HUES64 (cell line): ENCODE measurements around the gene RBP3.

Experiments
- H3K27ac ChIP-seq: 2 replicates; pipeline ENCODE4 v1.7.0; 2013; ENCODE audit warnings: low read depth, low read length, inconsistent platforms
- H3K27me3 ChIP-seq: 2 replicates; pipeline ENCODE4 v1.6.1; 2013; ENCODE audit warnings: mild to moderate bottlenecking, low read length; ENCODE audit not compliant: insufficient read depth
- H3K36me3 ChIP-seq: 2 replicates; pipeline ENCODE4 v1.6.1; 2013; ENCODE audit warnings: mild to moderate bottlenecking, low read length; ENCODE audit not compliant: insufficient read depth
- H3K4me1 ChIP-seq: 2 replicates; pipeline ENCODE4 v1.6.1; 2013; ENCODE audit warnings: mild to moderate bottlenecking, low read length, moderate library complexity; ENCODE audit not compliant: insufficient read depth
- H3K4me3 ChIP-seq: 2 replicates; pipeline ENCODE4 v1.5.1; 2013; ENCODE audit warnings: mild to moderate bottlenecking, low read length, moderate library complexity
- H3K9ac ChIP-seq: 2 replicates; pipeline ENCODE4 v1.6.1; 2013; ENCODE audit warnings: mild to moderate bottlenecking, low read depth, low read length
- H3K9me3 ChIP-seq: 2 replicates; pipeline ENCODE4 v1.6.1; 2013; ENCODE audit warnings: low read depth, low read length; ENCODE audit not compliant: insufficient read depth
- WGBS: fragments of 150-250, 120-280 bp; methylation state at CpG from one replicate; pipeline ENCODE4 v1.1.7; 2013; ENCODE audit warnings: missing lambda C conversion rate; 5-methylcytosine and 5-hydroxymethylcytosine counted together

Gene RBP3

DNA sequence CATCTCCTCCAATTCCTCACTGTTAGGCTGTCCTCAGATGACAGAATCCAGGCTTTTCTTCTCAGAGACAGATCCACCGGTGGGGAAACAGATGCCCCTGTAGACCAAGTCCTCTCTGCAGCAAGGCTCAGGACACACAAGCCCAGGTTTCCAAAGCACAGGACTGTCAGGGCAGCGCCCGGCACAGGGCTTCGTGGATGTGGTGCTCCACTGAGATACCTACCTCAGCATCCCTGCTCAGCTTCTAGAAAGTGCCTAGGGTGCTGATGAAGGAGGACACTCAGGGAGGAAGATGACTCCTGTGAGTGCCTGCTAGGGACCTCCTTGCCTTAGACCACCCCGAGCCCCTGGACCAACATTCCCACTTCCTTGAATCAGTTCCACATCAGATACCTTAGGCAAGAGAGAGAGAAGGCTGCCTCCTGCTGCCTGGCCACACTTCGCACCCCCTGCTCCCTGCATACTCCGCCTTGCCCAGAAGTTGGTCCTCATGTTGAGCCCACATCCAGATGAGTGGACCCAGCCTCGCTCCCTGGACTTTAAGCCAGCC, 8.9 kb upstream of the RBP3 start:
- Histone ChIP-seq H3K27ac (no peak overlapping the region), H3K27me3 (0 out of 2 replicates have a peak, but pooled peaks cover 6% of the 10 kb centered on the region), H3K4me3 (no peak overlapping the region), H3K36me3 (no peaks in the 10 kb centered on the region), H3K9me3 (no peaks in the 10 kb centered on the region), H3K4me1 (peaks cover 12% of the 10 kb centered on the region; the same call in 1 of the 2 replicates), H3K9ac (no peak overlapping the region)
- 93% methylated on average over 8 of the region's 8 CpGs for WGBS

- Histone ChIP-seq H3K9me3 (no peaks in the 10 kb centered on the region), H3K36me3 (no peaks in the 10 kb centered on the region), H3K27me3 (0 out of 2 replicates have a peak, but pooled peaks cover 3% of the 10 kb centered on the region), H3K4me3 (no peak overlapping the region), H3K4me1 (peaks cover 12% of the 10 kb centered on the region; the same call in 1 of the 2 replicates), H3K27ac (no peak overlapping the region), H3K9ac (no peak overlapping the region)
- WGBS: 89% methylated on average over 15 of the region's 15 CpGs
These were observed 8.2 kb upstream of the RBP3 start for GRCh38 chr10:47339759-47340607.

DNA sequence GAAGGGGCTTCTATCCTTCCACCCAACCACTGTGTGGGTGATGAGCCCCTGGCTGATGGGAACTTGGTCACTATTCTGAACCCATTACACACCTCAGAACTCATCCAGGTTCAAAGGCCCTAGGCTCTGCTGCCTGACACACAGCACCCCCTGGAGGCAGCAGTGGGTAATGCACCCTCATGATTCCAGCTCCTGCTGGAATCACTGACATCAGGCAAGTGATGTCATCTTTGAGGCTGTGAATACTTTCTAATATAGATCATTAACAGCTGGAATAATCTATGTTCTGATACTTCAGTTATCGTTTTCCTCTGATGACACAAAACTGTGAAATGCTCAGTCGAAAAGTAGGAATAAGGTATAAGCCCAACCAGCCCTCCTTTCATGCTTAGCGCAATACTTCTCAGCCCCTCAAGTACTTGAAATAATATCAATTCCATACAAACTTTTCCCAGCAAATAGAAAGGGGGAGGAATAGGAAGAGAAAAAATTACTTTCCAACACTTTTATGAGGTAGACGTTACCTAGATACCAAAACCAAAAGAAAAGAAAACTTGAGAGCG, 7.5 kb upstream of the RBP3 start:
- no peak overlapping the region for H3K27ac ChIP-seq
- H3K36me3 ChIP-seq: no peaks in the 10 kb centered on the region
- no peak overlapping the region for H3K4me3 ChIP-seq
- peaks cover 12% of the 10 kb centered on the region; the same call in 1 of the 2 replicates for H3K4me1 ChIP-seq
- no peaks in the 10 kb centered on the region for H3K9me3 ChIP-seq
- 73% methylated on average over 4 of the region's 5 CpGs for WGBS
- no peaks in the 10 kb centered on the region for H3K27me3 ChIP-seq
- H3K9ac ChIP-seq: no peak overlapping the region

DNA sequence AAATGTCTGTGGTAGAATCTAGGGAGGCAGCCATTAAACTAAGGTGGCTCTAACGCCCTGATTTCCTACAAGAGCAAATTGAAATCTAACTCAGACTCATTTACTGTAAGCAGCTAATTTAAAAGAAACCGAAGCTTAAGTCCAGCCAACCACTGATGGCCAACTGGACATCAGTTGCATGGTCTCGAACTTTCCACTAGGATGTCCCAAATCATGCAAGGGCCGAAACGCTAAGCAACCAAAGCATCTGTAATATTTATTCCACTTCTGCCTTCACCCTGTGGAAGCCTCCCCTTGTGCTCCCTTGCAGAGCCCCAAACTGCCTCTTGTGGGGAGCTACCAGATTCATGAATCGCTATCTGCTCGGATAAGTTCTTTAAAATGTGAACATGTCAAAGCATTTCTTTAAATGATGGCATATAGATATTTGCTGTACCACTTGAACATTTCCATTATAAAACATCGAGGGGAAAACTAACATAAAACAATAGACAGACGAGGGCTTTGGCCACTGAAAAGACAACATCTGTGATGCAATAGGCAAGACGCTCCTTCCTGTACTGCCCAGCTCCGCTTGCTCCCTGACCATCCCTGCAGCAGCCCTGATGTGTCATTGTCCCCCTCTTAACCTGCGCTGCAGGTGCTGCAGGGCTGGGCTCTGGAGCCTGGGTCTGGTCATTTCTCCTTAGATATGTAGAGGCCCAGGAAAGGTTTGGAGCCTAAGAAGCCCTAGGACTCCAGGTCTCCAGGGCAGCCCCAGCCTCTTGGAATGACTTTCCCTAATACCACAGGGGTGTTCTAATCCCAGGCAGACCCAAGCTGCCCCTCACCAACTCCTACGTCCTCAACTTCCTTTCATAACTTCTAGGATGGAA, 2.9 kb upstream of the RBP3 start:
- H3K4me3 ChIP-seq: no peak overlapping the region
- peaks cover 12% of the 10 kb centered on the region; the same call in 1 of the 2 replicates for H3K4me1 ChIP-seq
- no peaks in the 10 kb centered on the region for H3K9me3 ChIP-seq
- no peak overlapping the region for H3K9ac ChIP-seq
- H3K36me3 ChIP-seq: no peaks in the 10 kb centered on the region
- no peaks in the 10 kb centered on the region for H3K27me3 ChIP-seq
- H3K27ac ChIP-seq: no peak overlapping the region
- WGBS: 92% methylated on average over 13 of the region's 13 CpGs

- no peaks in the 10 kb centered on the region for H3K9me3 ChIP-seq
- no peaks in the 10 kb centered on the region for H3K27me3 ChIP-seq
- no peak overlapping the region for H3K27ac ChIP-seq
- H3K4me3 ChIP-seq: no peak overlapping the region
- no peaks in the 10 kb centered on the region for H3K36me3 ChIP-seq
- 94% methylated on average over 13 of the region's 13 CpGs for WGBS
- H3K9ac ChIP-seq: no peak overlapping the region
- H3K4me1 ChIP-seq: peaks cover 12% of the 10 kb centered on the region; the same call in 1 of the 2 replicates
These were observed 1.4 kb upstream of the RBP3 start for GRCh38 chr10:47346581-47347302.

DNA sequence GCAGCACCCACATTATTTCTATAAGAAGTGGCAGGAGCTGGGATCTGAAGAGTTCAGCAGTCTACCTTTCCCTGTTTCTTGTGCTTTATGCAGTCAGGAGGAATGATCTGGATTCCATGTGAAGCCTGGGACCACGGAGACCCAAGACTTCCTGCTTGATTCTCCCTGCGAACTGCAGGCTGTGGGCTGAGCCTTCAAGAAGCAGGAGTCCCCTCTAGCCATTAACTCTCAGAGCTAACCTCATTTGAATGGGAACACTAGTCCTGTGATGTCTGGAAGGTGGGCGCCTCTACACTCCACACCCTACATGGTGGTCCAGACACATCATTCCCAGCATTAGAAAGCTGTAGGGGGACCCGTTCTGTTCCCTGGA, 874 bp upstream of the RBP3 start:
- 88% methylated on average over 4 of the region's 4 CpGs for WGBS

DNA sequence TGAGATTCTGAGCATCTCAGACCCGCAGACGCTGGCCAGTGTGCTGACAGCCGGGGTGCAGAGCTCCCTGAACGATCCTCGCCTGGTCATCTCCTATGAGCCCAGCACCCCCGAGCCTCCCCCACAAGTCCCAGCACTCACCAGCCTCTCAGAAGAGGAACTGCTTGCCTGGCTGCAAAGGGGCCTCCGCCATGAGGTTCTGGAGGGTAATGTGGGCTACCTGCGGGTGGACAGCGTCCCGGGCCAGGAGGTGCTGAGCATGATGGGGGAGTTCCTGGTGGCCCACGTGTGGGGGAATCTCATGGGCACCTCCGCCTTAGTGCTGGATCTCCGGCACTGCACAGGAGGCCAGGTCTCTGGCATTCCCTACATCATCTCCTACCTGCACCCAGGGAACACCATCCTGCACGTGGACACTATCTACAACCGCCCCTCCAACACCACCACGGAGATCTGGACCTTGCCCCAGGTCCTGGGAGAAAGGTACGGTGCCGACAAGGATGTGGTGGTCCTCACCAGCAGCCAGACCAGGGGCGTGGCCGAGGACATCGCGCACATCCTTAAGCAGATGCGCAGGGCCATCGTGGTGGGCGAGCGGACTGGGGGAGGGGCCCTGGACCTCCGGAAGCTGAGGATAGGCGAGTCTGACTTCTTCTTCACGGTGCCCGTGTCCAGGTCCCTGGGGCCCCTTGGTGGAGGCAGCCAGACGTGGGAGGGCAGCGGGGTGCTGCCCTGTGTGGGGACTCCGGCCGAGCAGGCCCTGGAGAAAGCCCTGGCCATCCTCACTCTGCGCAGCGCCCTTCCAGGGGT, 703 bp downstream of the RBP3 start:
- H3K27me3 ChIP-seq: no peaks in the 10 kb centered on the region
- H3K27ac ChIP-seq: no peak overlapping the region
- no peaks in the 10 kb centered on the region for H3K9me3 ChIP-seq
- WGBS: 95% methylated on average over 36 of the region's 36 CpGs
- no peaks in the 10 kb centered on the region for H3K36me3 ChIP-seq
- no peak overlapping the region for H3K9ac ChIP-seq
- H3K4me1 ChIP-seq: no peaks in the 10 kb centered on the region
- H3K4me3 ChIP-seq: no peak overlapping the region

More for the DNA sequence above, 874 bp upstream of the RBP3 start:
- H3K4me1 ChIP-seq: peaks cover 7% of the 10 kb centered on the region; the same call in 1 of the 2 replicates
- H3K27me3 ChIP-seq: no peaks in the 10 kb centered on the region
- H3K9me3 ChIP-seq: no peaks in the 10 kb centered on the region
- no peak overlapping the region for H3K4me3 ChIP-seq
- H3K27ac ChIP-seq: no peak overlapping the region
- H3K36me3 ChIP-seq: no peaks in the 10 kb centered on the region
- no peak overlapping the region for H3K9ac ChIP-seq

DNA sequence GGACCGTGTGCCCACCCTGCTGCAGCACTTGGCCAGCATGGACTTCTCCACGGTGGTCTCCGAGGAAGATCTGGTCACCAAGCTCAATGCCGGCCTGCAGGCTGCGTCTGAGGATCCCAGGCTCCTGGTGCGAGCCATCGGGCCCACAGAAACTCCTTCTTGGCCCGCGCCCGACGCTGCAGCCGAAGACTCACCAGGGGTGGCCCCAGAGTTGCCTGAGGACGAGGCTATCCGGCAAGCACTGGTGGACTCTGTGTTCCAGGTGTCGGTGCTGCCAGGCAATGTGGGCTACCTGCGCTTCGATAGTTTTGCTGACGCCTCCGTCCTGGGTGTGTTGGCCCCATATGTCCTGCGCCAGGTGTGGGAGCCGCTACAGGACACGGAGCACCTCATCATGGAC, 1.4 kb downstream of the RBP3 start:
- Histone ChIP-seq H3K4me1 (no peaks in the 10 kb centered on the region), H3K9me3 (no peaks in the 10 kb centered on the region), H3K27me3 (no peaks in the 10 kb centered on the region), H3K27ac (no peak overlapping the region), H3K9ac (no peak overlapping the region), H3K36me3 (no peaks in the 10 kb centered on the region), H3K4me3 (no peak overlapping the region)
- whole genome bisulfite sequencing: 96% methylated on average over 22 of the region's 22 CpGs

- no peak overlapping the region for H3K27ac ChIP-seq
- no peaks in the 10 kb centered on the region for H3K27me3 ChIP-seq
- H3K36me3 ChIP-seq: no peaks in the 10 kb centered on the region
- H3K9ac ChIP-seq: no peak overlapping the region
- no peaks in the 10 kb centered on the region for H3K4me1 ChIP-seq
- 96% methylated on average over 31 of the region's 31 CpGs for WGBS
- H3K4me3 ChIP-seq: no peak overlapping the region
- H3K9me3 ChIP-seq: no peaks in the 10 kb centered on the region
These were observed 1.8 kb downstream of the RBP3 start for GRCh38 chr10:47349941-47350371.
